ENCODE results near the gene WIPI1.

WIPI1 gene

GRCh38 chr17:68382582-68383085 is 74.7 kb downstream of the WIPI1 start:
- H4K91ac ChIP-seq (ENCODE audit: low read length): peak overlapping the region; percentile 41

DNA sequence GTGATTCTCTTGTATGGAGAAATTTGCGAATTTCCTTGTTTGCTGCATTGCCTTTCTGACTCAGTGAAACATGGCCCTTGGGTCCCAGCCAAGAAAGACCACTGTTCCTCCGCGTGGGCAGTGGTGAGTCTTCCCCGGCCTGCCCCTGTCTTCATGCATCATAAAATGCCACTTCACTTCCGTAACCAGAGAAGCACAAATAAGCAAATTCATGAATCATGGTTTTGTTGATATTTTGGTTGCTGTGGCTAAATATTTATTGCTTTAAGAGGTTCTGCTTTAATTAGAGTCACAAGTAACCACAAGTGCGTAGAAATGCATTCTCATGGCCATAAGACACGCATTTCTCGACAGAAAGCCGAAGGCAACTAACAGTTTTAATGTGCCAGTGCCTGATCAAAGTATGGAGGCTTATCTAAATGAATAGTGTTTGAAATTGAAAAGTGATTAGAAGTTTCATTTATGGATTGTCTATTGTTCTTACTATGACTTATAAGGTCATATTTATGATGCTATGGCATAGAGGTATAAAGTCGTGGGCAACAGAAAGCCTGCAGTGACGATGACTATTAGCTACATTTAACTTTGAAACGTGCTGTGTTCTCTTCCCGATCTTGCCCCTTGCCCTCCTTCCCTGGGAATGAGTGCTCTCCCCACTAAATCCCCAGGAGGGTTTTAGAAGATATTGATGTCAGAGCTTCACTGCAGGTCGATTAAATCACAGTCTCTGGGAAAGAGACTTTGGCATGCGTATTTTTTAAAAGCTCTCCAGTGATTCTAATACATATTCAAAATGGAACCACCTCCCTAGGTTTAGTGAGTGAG is 76.0 kb downstream of the WIPI1 start:
- H2AFZ ChIP-seq (ENCODE audit: low read depth, low read length): no peak overlapping the region
- H3K9ac ChIP-seq (ENCODE audit: low read length): peak overlapping the region; percentile 83
- no peak overlapping the region for H3K14ac ChIP-seq (ENCODE audit: low read length in 2 of 2)
- H3K4me2 ChIP-seq (ENCODE audit: low read length, poor library complexity, severe bottlenecking): no peak overlapping the region
- no peaks in the 10 kb centered on the region for H3K36me3 ChIP-seq (ENCODE audit: control insufficient read depth in 1 of 2, insufficient read depth in 2 of 2, low read depth in 1 of 2, low read length in 2 of 2)
- H3K23ac ChIP-seq (ENCODE audit: low read length in 2 of 2): no peak overlapping the region
- no peak overlapping the region for H3K4me3 ChIP-seq (ENCODE audit: insufficient read depth in 1 of 2, low read depth in 1 of 2, low read length in 2 of 2)
- H4K91ac ChIP-seq (ENCODE audit: low read length): no peak overlapping the region
- H2BK15ac ChIP-seq (ENCODE audit: low read depth, poor library complexity, severe bottlenecking): no peak overlapping the region
- peak overlapping the region in 1 of 2 experiments; percentile 10 for H2BK12ac ChIP-seq (ENCODE audit: low read length in 2 of 2)
- peak overlapping the region; percentile 92 for H2BK120ac ChIP-seq (ENCODE audit: low read depth, low read length)
- peaks cover 28% of the 10 kb centered on the region for H3K4me1 ChIP-seq (ENCODE audit: control insufficient read depth, insufficient read depth, low read depth, low read length)
- peak overlapping the region; percentile 67 for H4K8ac ChIP-seq (ENCODE audit: low read length)
- WGBS: 8% methylated on average over 8 of the region's 15 CpGs
- peak overlapping the region; percentile 51 to 52 for H3K4ac ChIP-seq (ENCODE audit: low read depth in 1 of 2, low read length in 2 of 2)
- H2BK5ac ChIP-seq (ENCODE audit: low read depth, low read length, poor library complexity, severe bottlenecking): no peak overlapping the region
- H3K9me3 ChIP-seq (ENCODE audit: control insufficient read depth, low read length): no peaks in the 10 kb centered on the region
- H3K79me1 ChIP-seq (replicated peaks; ENCODE audit: low read length, poor library complexity, severe bottlenecking): no peaks in the 10 kb centered on the region
- peak overlapping the region; percentile 41 for H3K27ac ChIP-seq (ENCODE audit: low read length, poor library complexity, severe bottlenecking)
- peak overlapping the region in 1 of 2 experiments; percentile 95 for H3K18ac ChIP-seq (ENCODE audit: low read depth in 1 of 2, low read length in 2 of 2)
- no peak overlapping the region for H2AK5ac ChIP-seq (ENCODE audit: low read length, severe bottlenecking)
- peak; percentile 100 for DNase-seq
- H3K27me3 ChIP-seq (ENCODE audit: control insufficient read depth in 1 of 2, insufficient read depth in 1 of 2, low read length in 2 of 2): no peaks in the 10 kb centered on the region

More at GRCh38 chr17:68382582-68383085, 74.7 kb downstream of the WIPI1 start:
- H3K4me1 ChIP-seq (ENCODE audit: control insufficient read depth, insufficient read depth, low read depth, low read length): peaks cover 31% of the 10 kb centered on the region
- peak overlapping the region; percentile 37 for H3K27ac ChIP-seq (ENCODE audit: low read length, poor library complexity, severe bottlenecking)
- no peak overlapping the region for H3K14ac ChIP-seq (ENCODE audit: low read length in 2 of 2)
- no peak overlapping the region for H3K4me3 ChIP-seq (ENCODE audit: insufficient read depth in 1 of 2, low read depth in 1 of 2, low read length in 2 of 2)
- H3K79me1 ChIP-seq (replicated peaks; ENCODE audit: low read length, poor library complexity, severe bottlenecking): no peaks in the 10 kb centered on the region
- no peak overlapping the region for H3K4me2 ChIP-seq (ENCODE audit: low read length, poor library complexity, severe bottlenecking)
- H3K4ac ChIP-seq (ENCODE audit: low read depth in 1 of 2, low read length in 2 of 2): peak overlapping the region; percentile 9 to 71
- H3K9me3 ChIP-seq (ENCODE audit: control insufficient read depth, low read length): no peaks in the 10 kb centered on the region
- H3K9ac ChIP-seq (ENCODE audit: low read length): no peak overlapping the region
- H3K18ac ChIP-seq (ENCODE audit: low read depth in 1 of 2, low read length in 2 of 2): peak overlapping the region; percentile 13 to 40
- no peak overlapping the region for H3K23ac ChIP-seq (ENCODE audit: low read length in 2 of 2)
- peak overlapping the region; percentile 90 for H2BK120ac ChIP-seq (ENCODE audit: low read depth, low read length)
- H3K27me3 ChIP-seq (ENCODE audit: control insufficient read depth in 1 of 2, insufficient read depth in 1 of 2, low read length in 2 of 2): no peaks in the 10 kb centered on the region
- no peak overlapping the region for H2AK5ac ChIP-seq (ENCODE audit: low read length, severe bottlenecking)
- no peaks in the 10 kb centered on the region for H3K36me3 ChIP-seq (ENCODE audit: control insufficient read depth in 1 of 2, insufficient read depth in 2 of 2, low read depth in 1 of 2, low read length in 2 of 2)
- no peak overlapping the region for H2BK15ac ChIP-seq (ENCODE audit: low read depth, poor library complexity, severe bottlenecking)
- H2BK5ac ChIP-seq (ENCODE audit: low read depth, low read length, poor library complexity, severe bottlenecking): no peak overlapping the region
- peak; percentile 53 for DNase-seq
- H2BK12ac ChIP-seq (ENCODE audit: low read length in 2 of 2): peak overlapping the region; percentile 51 to 87
- no peak overlapping the region for H2AFZ ChIP-seq (ENCODE audit: low read depth, low read length)
- no peak overlapping the region for H4K8ac ChIP-seq (ENCODE audit: low read length)
- 96% methylated on average over 3 of the region's 3 CpGs for WGBS

GRCh38 chr17:68379692-68380677 is 77.3 kb downstream of the WIPI1 start:
- no peak overlapping the region for H3K4me2 ChIP-seq (ENCODE audit: low read length, poor library complexity, severe bottlenecking)

More at GRCh38 chr17:68379692-68380677, 77.3 kb downstream of the WIPI1 start:
- H3K4me3 ChIP-seq (ENCODE audit: insufficient read depth in 1 of 2, low read depth in 1 of 2, low read length in 2 of 2): no peak overlapping the region
- H2BK12ac ChIP-seq (ENCODE audit: low read length in 2 of 2): peak overlapping the region; percentile 97 to 100
- peak overlapping the region in 1 of 2 experiments; percentile 55 for H3K14ac ChIP-seq (ENCODE audit: low read length in 2 of 2)
- peak overlapping the region; percentile 78 for H2BK120ac ChIP-seq (ENCODE audit: low read depth, low read length)
- no peak for DNase-seq
- no peaks in the 10 kb centered on the region for H3K27me3 ChIP-seq (ENCODE audit: control insufficient read depth in 1 of 2, insufficient read depth in 1 of 2, low read length in 2 of 2)
- H3K9me3 ChIP-seq (ENCODE audit: control insufficient read depth, low read length): no peaks in the 10 kb centered on the region
- peaks cover 26% of the 10 kb centered on the region for H3K4me1 ChIP-seq (ENCODE audit: control insufficient read depth, insufficient read depth, low read depth, low read length)
- no peak overlapping the region for H2AFZ ChIP-seq (ENCODE audit: low read depth, low read length)
- H2BK15ac ChIP-seq (ENCODE audit: low read depth, poor library complexity, severe bottlenecking): no peak overlapping the region
- no peaks in the 10 kb centered on the region for H3K36me3 ChIP-seq (ENCODE audit: control insufficient read depth in 1 of 2, insufficient read depth in 2 of 2, low read depth in 1 of 2, low read length in 2 of 2)
- H3K27ac ChIP-seq (ENCODE audit: low read length, poor library complexity, severe bottlenecking): no peak overlapping the region
- H3K4ac ChIP-seq (ENCODE audit: low read depth in 1 of 2, low read length in 2 of 2): peak overlapping the region; percentile 77 to 90
- H4K91ac ChIP-seq (ENCODE audit: low read length): peak overlapping the region; percentile 77
- H2AK5ac ChIP-seq (ENCODE audit: low read length, severe bottlenecking): peak overlapping the region; percentile 53
- H3K9ac ChIP-seq (ENCODE audit: low read length): peak overlapping the region; percentile 92
- no peak overlapping the region for H4K8ac ChIP-seq (ENCODE audit: low read length)
- no peaks in the 10 kb centered on the region for H3K79me1 ChIP-seq (replicated peaks; ENCODE audit: low read length, poor library complexity, severe bottlenecking)
- WGBS: 97% methylated on average over 10 of the region's 11 CpGs
- peak overlapping the region; percentile 61 to 95 for H3K18ac ChIP-seq (ENCODE audit: low read depth in 1 of 2, low read length in 2 of 2)
- peak overlapping the region in 1 of 2 experiments; percentile 26 for H3K23ac ChIP-seq (ENCODE audit: low read length in 2 of 2)
- H2BK5ac ChIP-seq (ENCODE audit: low read depth, low read length, poor library complexity, severe bottlenecking): no peak overlapping the region
